HG03469 (cell line): ENCODE results near the gene UNK.

Source experiments
- ATAC-seq: cut with Tn5 transposase; IDR thresholded peaks from one replicate; pipeline ENCODE4 v1.9.1; 2021; ENCODE audit warnings: mild to moderate bottlenecking, moderate library complexity, moderate number of reproducible peaks; ENCODE audit not compliant: unreplicated experiment

Gene UNK, protein sequence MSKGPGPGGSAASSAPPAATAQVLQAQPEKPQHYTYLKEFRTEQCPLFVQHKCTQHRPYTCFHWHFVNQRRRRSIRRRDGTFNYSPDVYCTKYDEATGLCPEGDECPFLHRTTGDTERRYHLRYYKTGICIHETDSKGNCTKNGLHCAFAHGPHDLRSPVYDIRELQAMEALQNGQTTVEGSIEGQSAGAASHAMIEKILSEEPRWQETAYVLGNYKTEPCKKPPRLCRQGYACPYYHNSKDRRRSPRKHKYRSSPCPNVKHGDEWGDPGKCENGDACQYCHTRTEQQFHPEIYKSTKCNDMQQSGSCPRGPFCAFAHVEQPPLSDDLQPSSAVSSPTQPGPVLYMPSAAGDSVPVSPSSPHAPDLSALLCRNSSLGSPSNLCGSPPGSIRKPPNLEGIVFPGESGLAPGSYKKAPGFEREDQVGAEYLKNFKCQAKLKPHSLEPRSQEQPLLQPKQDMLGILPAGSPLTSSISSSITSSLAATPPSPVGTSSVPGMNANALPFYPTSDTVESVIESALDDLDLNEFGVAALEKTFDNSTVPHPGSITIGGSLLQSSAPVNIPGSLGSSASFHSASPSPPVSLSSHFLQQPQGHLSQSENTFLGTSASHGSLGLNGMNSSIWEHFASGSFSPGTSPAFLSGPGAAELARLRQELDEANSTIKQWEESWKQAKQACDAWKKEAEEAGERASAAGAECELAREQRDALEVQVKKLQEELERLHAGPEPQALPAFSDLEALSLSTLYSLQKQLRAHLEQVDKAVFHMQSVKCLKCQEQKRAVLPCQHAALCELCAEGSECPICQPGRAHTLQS

GRCh38 chr17:75784473-75785015, at the start of gene UNK:
Gene UNK (plus strand): TSS chr17:75784806. CDS start chr17:75784881, 75 bp downstream.
- ATAC-seq: peak; percentile 31

DNA sequence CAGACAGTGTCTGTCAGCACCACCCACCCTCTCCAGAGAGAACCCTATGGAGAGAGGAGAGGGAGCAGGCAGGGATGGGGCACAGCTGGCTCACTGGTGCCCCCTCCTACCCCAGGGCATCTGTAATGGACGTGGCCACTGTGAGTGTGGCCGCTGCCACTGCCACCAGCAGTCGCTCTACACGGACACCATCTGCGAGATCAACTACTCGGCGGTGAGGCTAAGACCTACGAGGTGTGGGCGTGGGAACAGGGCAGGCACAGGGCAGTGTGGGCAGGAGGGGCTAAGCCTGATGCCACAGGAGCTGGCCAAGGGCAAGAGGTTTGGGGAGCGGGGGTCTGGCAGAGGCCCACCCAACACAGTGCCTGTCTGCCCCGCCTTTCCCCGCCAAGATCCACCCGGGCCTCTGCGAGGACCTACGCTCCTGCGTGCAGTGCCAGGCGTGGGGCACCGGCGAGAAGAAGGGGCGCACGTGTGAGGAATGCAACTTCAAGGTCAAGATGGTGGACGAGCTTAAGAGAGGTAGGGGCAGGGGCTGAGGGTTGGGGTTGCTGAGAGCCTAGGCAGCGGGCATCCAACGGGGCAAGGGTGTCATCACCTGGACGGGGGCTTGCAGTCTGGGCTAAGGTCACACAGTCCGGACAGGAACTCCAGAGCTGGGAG, 48.3 kb upstream of the UNK start:
- ATAC-seq: no peak

- no peak for ATAC-seq
These were observed 47.3 kb upstream of the UNK start for GRCh38 chr17:75737133-75737962.

- ATAC-seq: no peak
These were observed 46.3 kb upstream of the UNK start for GRCh38 chr17:75738218-75738802.

DNA sequence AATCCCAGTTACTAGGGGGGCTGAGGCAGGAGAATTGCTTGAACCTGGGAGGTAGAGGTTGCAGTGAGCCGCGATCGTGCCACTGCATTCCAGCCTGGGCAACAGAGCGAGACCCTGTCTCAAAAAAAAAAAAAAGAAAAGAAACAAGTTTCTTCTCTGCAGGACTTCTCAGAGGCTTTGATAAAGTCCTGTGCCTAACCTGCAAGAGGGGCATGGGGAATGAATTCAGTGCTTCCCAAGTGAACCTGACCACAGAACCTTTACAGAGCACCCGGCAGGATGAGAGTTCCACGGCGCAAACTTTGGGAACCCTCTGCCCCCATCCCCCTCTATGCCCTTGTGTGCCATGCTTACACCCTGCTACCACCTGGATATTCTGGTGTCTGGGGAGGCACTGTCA, 45.4 kb upstream of the UNK start:
- ATAC-seq: no peak

- no peak for ATAC-seq
These were observed 44.8 kb upstream of the UNK start for GRCh38 chr17:75739801-75740200.

GRCh38 chr17:75740215-75740614, 44.4 kb upstream of the UNK start:
- no peak for ATAC-seq

- no peak for ATAC-seq
These were observed 44.0 kb upstream of the UNK start for GRCh38 chr17:75740631-75741077.

DNA sequence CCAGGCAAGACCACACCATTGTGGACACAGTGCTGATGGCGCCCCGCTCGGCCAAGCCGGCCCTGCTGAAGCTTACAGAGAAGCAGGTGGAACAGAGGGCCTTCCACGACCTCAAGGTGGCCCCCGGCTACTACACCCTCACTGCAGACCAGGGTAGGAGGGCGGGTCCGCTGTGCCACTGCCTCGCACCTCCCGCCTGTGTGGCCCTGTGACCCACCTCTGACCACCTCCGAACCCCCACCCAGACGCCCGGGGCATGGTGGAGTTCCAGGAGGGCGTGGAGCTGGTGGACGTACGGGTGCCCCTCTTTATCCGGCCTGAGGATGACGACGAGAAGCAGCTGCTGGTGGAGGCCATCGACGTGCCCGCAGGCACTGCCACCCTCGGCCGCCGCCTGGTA, 42.3 kb upstream of the UNK start:
- ATAC-seq: no peak

DNA sequence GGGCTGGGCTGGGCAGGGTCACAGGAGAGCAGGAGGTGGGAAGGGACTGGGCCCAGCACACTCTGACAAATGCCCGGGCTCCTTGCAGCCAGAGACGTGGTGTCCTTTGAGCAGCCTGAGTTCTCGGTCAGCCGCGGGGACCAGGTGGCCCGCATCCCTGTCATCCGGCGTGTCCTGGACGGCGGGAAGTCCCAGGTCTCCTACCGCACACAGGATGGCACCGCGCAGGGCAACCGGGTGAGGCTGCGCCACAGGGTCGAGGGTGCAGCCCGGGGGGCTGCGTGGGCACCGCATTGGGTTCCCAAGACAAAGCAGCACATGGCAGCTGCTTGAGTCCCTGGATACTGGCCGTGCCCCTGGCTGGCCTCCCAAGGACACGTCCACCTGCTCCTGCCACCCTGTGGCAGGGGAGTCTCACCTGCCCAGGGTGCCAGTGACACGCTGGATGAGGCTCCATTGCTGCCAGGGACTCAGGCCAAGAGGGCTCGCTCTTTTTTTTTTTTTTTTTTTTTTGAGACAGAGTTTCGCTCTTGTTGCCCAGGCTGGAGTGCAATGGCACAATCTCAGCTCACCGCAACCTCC, 40.9 kb upstream of the UNK start:
- ATAC-seq: no peak

DNA sequence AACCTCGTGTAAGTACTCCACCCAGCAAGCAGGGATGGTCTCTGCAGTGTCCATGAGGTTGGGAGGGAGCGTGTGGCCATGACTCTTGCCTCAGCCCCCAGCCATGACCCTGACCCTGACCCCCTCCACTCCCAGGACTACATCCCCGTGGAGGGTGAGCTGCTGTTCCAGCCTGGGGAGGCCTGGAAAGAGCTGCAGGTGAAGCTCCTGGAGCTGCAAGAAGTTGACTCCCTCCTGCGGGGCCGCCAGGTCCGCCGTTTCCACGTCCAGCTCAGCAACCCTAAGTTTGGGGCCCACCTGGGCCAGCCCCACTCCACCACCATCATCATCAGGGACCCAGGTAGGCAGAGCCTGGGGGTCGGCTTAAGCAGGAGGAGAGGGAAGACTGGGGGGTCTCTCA, 35.9 kb upstream of the UNK start:
- no peak for ATAC-seq

DNA sequence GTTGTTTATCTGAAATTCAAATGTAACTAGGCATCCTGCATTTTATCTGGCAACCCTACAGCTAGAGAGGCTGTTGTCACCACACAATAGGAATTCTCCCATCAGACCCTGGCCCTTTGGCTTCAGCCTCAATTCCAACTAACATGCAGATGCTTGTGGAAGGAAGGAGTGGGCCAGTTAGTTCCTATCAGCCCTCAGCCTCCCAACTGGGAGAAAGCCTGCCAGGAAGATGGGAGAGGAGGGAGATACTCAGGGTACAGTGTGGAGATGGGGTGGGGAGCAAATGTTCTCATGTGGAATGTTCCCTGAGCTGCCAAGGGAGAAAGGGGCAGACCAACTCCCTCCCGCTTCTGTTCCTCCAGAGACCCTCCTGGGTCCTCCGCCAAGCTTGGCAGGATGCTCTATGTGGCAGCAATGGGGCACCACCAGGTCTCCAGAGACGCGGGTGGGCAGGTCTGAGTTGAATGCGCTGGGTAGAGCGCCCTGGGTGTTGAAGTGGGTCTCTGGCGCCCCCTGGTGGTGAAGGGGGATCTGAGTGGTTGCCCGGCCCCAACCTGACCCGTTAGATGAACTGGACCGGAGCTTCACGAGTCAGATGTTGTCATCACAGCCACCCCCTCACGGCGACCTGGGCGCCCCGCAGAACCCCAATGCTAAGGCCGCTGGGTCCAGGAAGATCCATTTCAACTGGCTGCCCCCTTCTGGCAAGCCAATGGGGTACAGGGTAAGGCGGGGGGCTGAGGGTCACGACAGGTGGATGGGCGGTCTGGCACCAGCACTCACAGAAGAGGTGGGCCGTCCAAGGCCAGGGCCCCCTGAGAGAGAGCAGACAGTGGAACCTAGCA, 34.8 kb upstream of the UNK start:
- ATAC-seq: no peak

- no peak for ATAC-seq
These were observed 33.8 kb upstream of the UNK start for GRCh38 chr17:75750661-75751423.

- no peak for ATAC-seq
These were observed 32.8 kb upstream of the UNK start for GRCh38 chr17:75751676-75752404.

GRCh38 chr17:75752405-75752709, 32.2 kb upstream of the UNK start:
- no peak for ATAC-seq

DNA sequence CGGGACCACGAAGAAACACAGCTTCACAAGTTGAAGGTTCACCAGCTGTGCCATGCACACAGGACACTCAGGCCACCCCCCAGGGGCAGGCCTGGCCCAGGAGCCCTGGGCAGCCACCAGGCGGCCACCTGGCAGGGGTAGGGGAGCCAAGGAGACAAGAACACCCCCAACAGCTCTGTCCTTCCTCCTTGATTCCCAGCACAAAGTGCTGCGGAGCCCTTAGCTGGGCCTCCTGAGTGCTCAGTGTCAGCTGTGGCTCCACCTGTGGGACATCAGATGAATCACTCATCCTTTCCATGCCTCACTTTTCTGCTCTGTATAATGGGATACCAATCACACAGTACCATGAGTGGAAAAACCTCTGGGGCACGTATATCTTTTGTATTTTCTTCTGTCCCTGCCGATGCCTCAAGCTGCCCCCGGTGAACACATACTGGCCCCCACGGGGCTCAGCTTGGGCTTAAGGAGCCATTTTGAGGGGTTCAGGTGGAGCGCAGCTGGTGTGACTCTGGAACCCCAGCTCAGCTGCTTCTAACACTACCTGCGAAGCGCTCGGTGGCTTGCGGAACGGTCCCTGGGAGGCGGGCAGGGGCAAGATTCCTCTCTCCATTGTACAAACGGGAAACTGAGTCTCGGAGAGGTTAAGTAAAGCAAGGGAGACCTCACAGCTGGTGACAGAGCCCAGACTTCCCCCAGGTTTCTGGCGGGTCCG, 31.6 kb upstream of the UNK start:
- ATAC-seq: no peak
